ENCODE data around the gene CLEC16A. TPM values are rescaled to one million over a fixed set of nuclear protein-coding genes. Genes with fewer than 3 reads are reported as not detected.
A peak's percentile ranks its signal among the peaks of the same experiment; 100 is the strongest.

CLEC16A gene
- total and polyA plus RNA-seq, 9 of the 15 experiments (the other 6 are each of a cell fraction or from before 2014, with no cell fraction given): 1.00 to 22.3 (median 10.0) TPM

- TF ChIP-seq E2F8 (IDR thresholded peaks at IDR 0.05; ENCODE audit: low read depth, partially characterized antibody) (no peak), ZNF696 (CRISPR knock-in tag; conservative IDR thresholded peaks at IDR 0.05) (no peak), NFE2 (IDR thresholded peaks at IDR 0.05; ENCODE audit: low read depth) (peak; percentile 38; the same call in 1 of the 2 replicates), TEAD2 (tag; IDR thresholded peaks at IDR 0.05) (no peak), ATF6 (CRISPR knock-in tag; IDR thresholded peaks at IDR 0.05) (no peak), YBX1 (IDR thresholded peaks at IDR 0.05) (no peak), NCOA6 (IDR thresholded peaks at IDR 0.05) (no peak), SREBF2 (CRISPR knock-in tag; IDR thresholded peaks at IDR 0.05) (no peak), FUS (optimal IDR thresholded peaks at IDR 0.05; ENCODE audit: low read depth, low read length) (no peak), THRAP3 (IDR thresholded peaks at IDR 0.05; ENCODE audit: borderline replicate concordance) (no peak), KAT8 (IDR thresholded peaks at IDR 0.05; ENCODE audit: low read depth) (no peak), ATF4 (CRISPR knock-in tag; IDR thresholded peaks at IDR 0.05) (no peak), HNRNPUL1 (IDR thresholded peaks at IDR 0.05; ENCODE audit: low read length) (no peak), XRCC5 (IDR thresholded peaks at IDR 0.05; ENCODE audit: low read depth, low read length) (no peak), NFE2L1 (tag; IDR thresholded peaks at IDR 0.05; ENCODE audit: borderline replicate concordance, low read depth) (no peak)
- TF ChIP-seq, protein P1, sequence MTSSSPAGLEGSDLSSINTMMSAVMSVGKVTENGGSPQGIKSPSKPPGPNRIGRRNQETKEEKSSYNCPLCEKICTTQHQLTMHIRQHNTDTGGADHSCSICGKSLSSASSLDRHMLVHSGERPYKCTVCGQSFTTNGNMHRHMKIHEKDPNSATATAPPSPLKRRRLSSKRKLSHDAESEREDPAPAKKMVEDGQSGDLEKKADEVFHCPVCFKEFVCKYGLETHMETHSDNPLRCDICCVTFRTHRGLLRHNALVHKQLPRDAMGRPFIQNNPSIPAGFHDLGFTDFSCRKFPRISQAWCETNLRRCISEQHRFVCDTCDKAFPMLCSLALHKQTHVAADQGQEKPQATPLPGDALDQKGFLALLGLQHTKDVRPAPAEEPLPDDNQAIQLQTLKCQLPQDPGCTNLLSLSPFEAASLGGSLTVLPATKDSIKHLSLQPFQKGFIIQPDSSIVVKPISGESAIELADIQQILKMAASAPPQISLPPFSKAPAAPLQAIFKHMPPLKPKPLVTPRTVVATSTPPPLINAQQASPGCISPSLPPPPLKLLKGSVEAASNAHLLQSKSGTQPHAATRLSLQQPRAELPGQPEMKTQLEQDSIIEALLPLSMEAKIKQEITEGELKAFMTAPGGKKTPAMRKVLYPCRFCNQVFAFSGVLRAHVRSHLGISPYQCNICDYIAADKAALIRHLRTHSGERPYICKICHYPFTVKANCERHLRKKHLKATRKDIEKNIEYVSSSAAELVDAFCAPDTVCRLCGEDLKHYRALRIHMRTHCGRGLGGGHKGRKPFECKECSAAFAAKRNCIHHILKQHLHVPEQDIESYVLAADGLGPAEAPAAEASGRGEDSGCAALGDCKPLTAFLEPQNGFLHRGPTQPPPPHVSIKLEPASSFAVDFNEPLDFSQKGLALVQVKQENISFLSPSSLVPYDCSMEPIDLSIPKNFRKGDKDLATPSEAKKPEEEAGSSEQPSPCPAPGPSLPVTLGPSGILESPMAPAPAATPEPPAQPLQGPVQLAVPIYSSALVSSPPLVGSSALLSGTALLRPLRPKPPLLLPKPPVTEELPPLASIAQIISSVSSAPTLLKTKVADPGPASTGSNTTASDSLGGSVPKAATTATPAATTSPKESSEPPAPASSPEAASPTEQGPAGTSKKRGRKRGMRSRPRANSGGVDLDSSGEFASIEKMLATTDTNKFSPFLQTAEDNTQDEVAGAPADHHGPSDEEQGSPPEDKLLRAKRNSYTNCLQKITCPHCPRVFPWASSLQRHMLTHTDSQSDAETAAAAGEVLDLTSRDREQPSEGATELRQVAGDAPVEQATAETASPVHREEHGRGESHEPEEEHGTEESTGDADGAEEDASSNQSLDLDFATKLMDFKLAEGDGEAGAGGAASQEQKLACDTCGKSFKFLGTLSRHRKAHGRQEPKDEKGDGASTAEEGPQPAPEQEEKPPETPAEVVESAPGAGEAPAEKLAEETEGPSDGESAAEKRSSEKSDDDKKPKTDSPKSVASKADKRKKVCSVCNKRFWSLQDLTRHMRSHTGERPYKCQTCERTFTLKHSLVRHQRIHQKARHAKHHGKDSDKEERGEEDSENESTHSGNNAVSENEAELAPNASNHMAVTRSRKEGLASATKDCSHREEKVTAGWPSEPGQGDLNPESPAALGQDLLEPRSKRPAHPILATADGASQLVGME (CRISPR knock-in tag; IDR thresholded peaks at IDR 0.05): no peak
Measured at GRCh38 chr16:11100239-11100750, 155.9 kb downstream of the CLEC16A start (continued).

All from K562 (cell line).